Measurements from ENCODE around the gene ADCY7.

DNA sequence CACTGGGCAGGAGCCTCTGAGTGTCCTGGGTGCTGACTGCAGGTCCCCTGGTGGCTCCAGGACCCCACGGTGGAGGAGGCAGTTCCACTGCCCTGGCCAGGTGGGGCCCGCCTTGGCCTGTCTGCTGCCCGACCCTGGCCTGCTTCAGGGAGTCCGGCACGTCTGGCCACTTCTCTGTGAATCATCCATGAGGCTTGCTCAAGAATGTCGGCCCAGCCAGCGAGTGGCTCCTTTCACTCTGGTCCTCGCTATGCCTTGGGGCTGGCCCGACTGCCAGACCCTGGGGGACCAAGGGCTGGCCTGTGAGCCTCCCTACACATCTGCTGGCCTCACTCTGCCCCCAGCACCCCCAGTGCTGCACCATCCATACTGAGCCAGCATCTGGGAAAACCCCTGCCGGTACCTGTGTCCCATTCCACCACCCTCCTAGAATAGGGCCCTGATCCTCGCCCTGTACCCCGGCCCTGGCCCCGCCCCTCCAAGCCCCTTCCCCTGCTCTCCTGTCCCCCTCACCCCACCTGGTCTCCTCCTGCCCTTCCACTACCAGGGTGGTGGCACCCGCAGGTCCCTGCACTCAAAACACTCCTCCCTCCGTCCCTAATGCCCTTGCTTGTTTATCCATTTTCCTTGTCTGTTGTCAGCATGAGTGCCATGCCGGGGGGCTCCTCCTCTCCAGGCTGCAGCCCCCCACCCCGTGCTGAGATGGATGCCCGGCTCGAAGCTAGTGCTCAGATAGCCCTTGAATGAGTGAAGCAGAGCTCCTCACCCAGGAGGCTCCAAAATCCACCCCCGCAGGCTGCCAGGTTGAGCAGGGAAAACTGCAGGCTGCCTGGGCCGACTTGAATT, 35.5 kb downstream of the ADCY7 start:
- TF ChIP-seq EZH2 (IDR thresholded peaks at IDR 0.05; ENCODE audit: low read depth): no peak
- TF ChIP-seq, protein P1, sequence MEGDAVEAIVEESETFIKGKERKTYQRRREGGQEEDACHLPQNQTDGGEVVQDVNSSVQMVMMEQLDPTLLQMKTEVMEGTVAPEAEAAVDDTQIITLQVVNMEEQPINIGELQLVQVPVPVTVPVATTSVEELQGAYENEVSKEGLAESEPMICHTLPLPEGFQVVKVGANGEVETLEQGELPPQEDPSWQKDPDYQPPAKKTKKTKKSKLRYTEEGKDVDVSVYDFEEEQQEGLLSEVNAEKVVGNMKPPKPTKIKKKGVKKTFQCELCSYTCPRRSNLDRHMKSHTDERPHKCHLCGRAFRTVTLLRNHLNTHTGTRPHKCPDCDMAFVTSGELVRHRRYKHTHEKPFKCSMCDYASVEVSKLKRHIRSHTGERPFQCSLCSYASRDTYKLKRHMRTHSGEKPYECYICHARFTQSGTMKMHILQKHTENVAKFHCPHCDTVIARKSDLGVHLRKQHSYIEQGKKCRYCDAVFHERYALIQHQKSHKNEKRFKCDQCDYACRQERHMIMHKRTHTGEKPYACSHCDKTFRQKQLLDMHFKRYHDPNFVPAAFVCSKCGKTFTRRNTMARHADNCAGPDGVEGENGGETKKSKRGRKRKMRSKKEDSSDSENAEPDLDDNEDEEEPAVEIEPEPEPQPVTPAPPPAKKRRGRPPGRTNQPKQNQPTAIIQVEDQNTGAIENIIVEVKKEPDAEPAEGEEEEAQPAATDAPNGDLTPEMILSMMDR (conservative IDR thresholded peaks at IDR 0.05): no peak
